Stimulated activated CD4-positive, alpha-beta T cell treated with anti-CD3 and anti-CD28 coated beads, Interleukin-2, amount 100 ng/mL, for 48 hours (primary cell): Measurements from ENCODE around the gene LCN1.
"Not testable (repeated sequence)": the region's sequence is repeated elsewhere in the genome, so short reads cannot be mapped to it uniquely, and the experiment has no call there.

Source experiments
- DNase-seq, 2 donors: peaks; one replicate each; pipeline ENCODE4 v3.0.0-alpha.2; 2020

Gene LCN1

GRCh38 chr9:135505406-135506187, 15.6 kb upstream of the LCN1 start:
- DNase-seq: no peak

- no peak for DNase-seq
Observed at GRCh38 chr9:135506327-135507103, 14.7 kb upstream of the LCN1 start.

GRCh38 chr9:135507104-135508035, 13.9 kb upstream of the LCN1 start:
- DNase-seq: no peak

- no peak for DNase-seq
Observed at GRCh38 chr9:135508211-135508820, 12.9 kb upstream of the LCN1 start.

GRCh38 chr9:135509458-135509857, 11.8 kb upstream of the LCN1 start:
- DNase-seq: no peak

GRCh38 chr9:135512241-135512603, 9.0 kb upstream of the LCN1 start:
- no peak for DNase-seq

- no peak for DNase-seq
Observed at GRCh38 chr9:135512904-135513303, 8.3 kb upstream of the LCN1 start.

GRCh38 chr9:135513351-135513846, 7.8 kb upstream of the LCN1 start:
- DNase-seq: no peak

GRCh38 chr9:135513906-135514305, 7.3 kb upstream of the LCN1 start:
- DNase-seq: not testable (repeated sequence)

- no peak for DNase-seq
Observed at GRCh38 chr9:135514342-135515082, 6.7 kb upstream of the LCN1 start.

GRCh38 chr9:135515083-135515951, 5.9 kb upstream of the LCN1 start:
- DNase-seq: no peak

GRCh38 chr9:135516132-135516860, 4.9 kb upstream of the LCN1 start:
- DNase-seq: no peak

DNA sequence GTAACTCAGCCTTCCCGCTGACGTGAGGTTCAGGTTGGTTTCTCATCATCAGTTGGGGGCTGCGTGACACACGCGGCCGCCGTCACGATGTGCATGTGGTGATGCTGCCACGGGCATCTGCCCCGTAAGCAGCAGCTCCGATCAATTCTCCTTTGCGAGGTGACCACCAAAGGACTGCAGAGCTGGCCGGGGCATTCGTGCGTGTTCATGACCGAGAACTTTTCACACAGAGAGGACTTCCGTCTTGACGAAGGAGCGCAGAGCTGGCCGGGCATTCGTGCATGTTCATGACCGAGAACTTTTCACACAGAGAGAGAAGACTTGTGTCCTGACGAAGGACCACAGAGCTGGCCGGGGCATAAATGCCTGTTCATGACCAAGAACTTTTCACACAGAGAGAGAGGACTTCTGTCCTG, 3.8 kb upstream of the LCN1 start:
- DNase-seq: no peak

- no peak for DNase-seq
Observed at GRCh38 chr9:135519179-135519971, 1.9 kb upstream of the LCN1 start.

DNA sequence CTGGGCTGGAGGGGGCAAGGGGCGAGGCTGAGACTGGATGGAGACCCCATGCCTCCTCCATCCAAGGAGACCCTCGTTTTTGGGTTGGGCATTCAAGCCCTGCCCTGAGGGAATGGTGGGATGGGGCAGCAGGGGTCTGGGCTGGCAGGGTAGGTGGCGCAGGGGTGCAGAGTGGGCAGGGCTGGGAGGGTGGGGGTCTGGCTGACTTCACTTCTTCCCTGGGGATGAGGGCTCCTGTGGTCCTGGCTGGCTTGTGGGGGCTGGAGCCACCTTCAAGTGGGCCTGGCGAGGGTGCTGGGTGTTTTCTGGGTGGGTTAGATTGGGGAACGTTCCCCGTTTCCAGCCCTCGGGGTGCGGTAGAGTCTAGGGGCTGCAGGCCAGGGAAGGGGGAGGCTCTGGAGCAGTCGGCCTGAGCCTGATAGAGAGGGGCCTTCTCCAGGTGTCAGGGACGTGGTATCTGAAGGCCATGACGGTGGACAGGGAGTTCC, 412 bp downstream of the LCN1 start:
- DNase-seq: no peak

DNA sequence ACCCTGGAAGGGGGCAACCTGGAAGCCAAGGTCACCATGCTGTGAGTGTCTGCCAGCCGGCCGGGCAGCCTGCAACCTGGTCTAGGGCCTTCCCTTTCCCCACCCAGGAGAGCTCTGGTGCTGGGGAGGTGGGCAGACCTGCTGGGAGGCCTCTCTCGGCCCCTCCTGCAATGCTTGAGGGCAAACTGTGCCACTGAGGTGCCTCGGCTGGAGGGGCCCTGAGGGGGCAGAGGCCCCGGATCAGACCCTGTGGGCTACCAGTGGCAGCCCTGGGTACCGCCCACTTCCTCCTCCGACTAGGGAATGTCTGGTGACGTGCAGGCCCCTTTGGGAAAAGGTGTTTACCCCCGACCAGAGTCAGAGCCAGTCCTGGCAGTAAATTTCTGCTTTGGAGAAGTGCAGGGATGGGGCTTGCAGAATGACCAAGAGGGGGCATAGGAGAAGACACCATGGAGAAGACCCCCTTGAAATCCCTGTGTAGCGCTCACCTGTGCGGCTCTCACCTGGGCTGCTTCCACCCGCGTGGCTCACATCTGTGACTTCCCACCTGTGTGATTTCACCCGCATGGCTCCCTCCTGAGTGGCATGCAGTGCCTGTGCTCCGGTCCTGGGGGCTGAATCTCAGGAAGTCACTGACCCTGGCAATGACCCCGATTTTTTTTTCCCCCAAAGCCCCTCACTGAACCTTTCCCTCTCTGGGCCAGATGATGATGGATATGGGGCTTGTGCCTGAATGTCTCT, 1.1 kb downstream of the LCN1 start:
- no peak for DNase-seq

GRCh38 chr9:135522931-135523330, 1.7 kb downstream of the LCN1 start:
- DNase-seq: no peak

- DNase-seq: no peak
Observed at GRCh38 chr9:135523521-135524129, 2.4 kb downstream of the LCN1 start.
